Measurements from ENCODE around the gene IFITM2. TPM values are rescaled to one million over a fixed set of nuclear protein-coding genes. Genes with fewer than 3 reads are reported as not detected.

IFITM2 gene
- total and polyA plus RNA-seq, 2 of the 4 experiments (the other 2 are of a cell fraction): 31.2 to 564 TPM

GRCh38 chr11:316031-316701 is 8.6 kb downstream of the IFITM2 start:
- Histone ChIP-seq H2BK15ac (ENCODE audit: low read depth, low read length) (no peak overlapping the region), H3K56ac (ENCODE audit: extremely low read depth, insufficient read depth, low read length) (no peak overlapping the region), H4K5ac (ENCODE audit: low read depth, low read length) (no peak overlapping the region), H4K20me1 (ENCODE audit: insufficient read depth, low read length) (peaks cover 10% of the 10 kb centered on the region; the same call in 1 of the 2 replicates), H3K4me3 (ENCODE audit: insufficient read depth, low read depth, low read length) (peak overlapping the region; percentile 8; the same call in 1 of the 2 replicates), H3K79me1 (ENCODE audit: low read depth in 1 of 2, low read length in 2 of 2) (peaks cover 5 to 40% of the 10 kb centered on the region in 2 experiments; a peak in 3 of 4 replicates), H3K4me1 (ENCODE audit: control insufficient read depth, insufficient read depth, low read length) (peaks cover 24% of the 10 kb centered on the region), H2BK120ac (ENCODE audit: low read depth, low read length) (no peak overlapping the region), H3K36me3 (ENCODE audit: control insufficient read depth, insufficient read depth, low read length) (peaks cover 6% of the 10 kb centered on the region; the same call in 1 of the 2 replicates), H4K8ac (ENCODE audit: low read depth in 2 of 2, low read length in 2 of 2) (no peak overlapping the region), H3K27ac (ENCODE audit: insufficient read depth, low read length) (no peak overlapping the region), H3K4ac (ENCODE audit: low read depth, low read length) (no peak overlapping the region), H2BK5ac (ENCODE audit: low read depth, low read length, poor library complexity, severe bottlenecking) (no peak overlapping the region), H2BK20ac (ENCODE audit: low read depth, low read length) (no peak overlapping the region), H3K9me3 (ENCODE audit: control insufficient read depth, insufficient read depth, low read length) (no peaks in the 10 kb centered on the region), H3K4me2 (ENCODE audit: low read depth, low read length) (peak overlapping the region; percentile 5; the same call in 1 of the 2 replicates), H3K18ac (ENCODE audit: low read depth, low read length) (no peak overlapping the region), H3K9ac (ENCODE audit: low read depth, low read length) (no peak overlapping the region), H2AK9ac (replicated peaks; ENCODE audit: low read depth, low read length, poor library complexity) (no peak overlapping the region), H2AK5ac (ENCODE audit: low read depth, low read length) (no peak overlapping the region; the same call in 1 of the 2 replicates), H3K27me3 (ENCODE audit: control insufficient read depth, insufficient read depth, low read length) (no peaks in the 10 kb centered on the region), H4K91ac (ENCODE audit: insufficient read depth, low read depth, low read length) (no peak overlapping the region), H2AFZ (replicated peaks; ENCODE audit: low read length, poor library complexity) (peak overlapping the region; percentile 71), H3K14ac (replicated peaks; ENCODE audit: low read depth, low read length) (no peak overlapping the region), H3K9me1 (ENCODE audit: insufficient read depth, low read length) (0 out of 2 replicates have a peak, but pooled peaks cover 3% of the 10 kb centered on the region), H3K23ac (ENCODE audit: low read depth, low read length) (no peak overlapping the region)
- POLR2A ChIA-PET (ENCODE audit: unreplicated experiment): interaction anchor here (1.0 kb wide), 1 partner anchor 36 kb away, joined by 4 read pairs; no protein-coding TSS in a partner anchor
- intact Hi-C loops (cut with micrococcal nuclease) (no loop called here), in situ Hi-C loops (cut with MboI; ENCODE audit: low sequenced_read_pairs) (no loop called here), dilution Hi-C loops (cut with HindIII; ENCODE audit: low sequenced_read_pairs, unreplicated experiment) (no loop called here)
- TF ChIP-seq MAZ (IDR thresholded peaks at IDR 0.05; ENCODE audit: borderline replicate concordance, low read depth, low read length) (no peak), CEBPB (IDR thresholded peaks at IDR 0.05; ENCODE audit: low read depth, low read length) (no peak), CHD1 (IDR thresholded peaks at IDR 0.05; ENCODE audit: low read depth, low read length) (no peak), FOS (IDR thresholded peaks at IDR 0.05; ENCODE audit: low read depth, low read length) (no peak)
- BruUV-seq (replicated peaks): no TSS peak
- CTCF ChIA-PET: no interaction called here
- no peak for ATAC-seq (ENCODE audit: low read depth)
- 63% methylated on average over 35 of the region's 64 CpGs; no CpG with 5 or more reads in 1 of the 2 experiments for WGBS, 2 experiments (ENCODE audit: extremely low coverage in 2 of 2, insufficient read length in 1 of 2)
- DNase-seq: no peak

Measured in IMR-90 (cell line).